Globus pallidus (tissue), 1 donor: ENCODE results near the gene HCFC1.

Experiments used
- DNase-seq: peaks from one replicate; pipeline ENCODE4 v3.0.0-alpha.2; 2015; ENCODE audit warnings: low spot score

The HCFC1 gene

GRCh38 chrX:153938226-153938786 lies 33.3 kb downstream of the HCFC1 start:
- DNase-seq: no peak

- no peak for DNase-seq
Observed at GRCh38 chrX:153937056-153937455, 34.6 kb downstream of the HCFC1 start.

GRCh38 chrX:153935326-153935851 lies 36.2 kb downstream of the HCFC1 start:
- DNase-seq: no peak

- peak; percentile 71 for DNase-seq
Observed at GRCh38 chrX:153934762-153935325, 36.8 kb downstream of the HCFC1 start, which contains the start of gene NAA10. TSS of gene NAA10 (minus strand) at chrX:153935037. CDS start at chrX:153934904, 133 bp downstream.

- no peak for DNase-seq
Observed at GRCh38 chrX:153934148-153934761, 37.4 kb downstream of the HCFC1 start.

GRCh38 chrX:153933748-153934147 lies 37.9 kb downstream of the HCFC1 start:
- DNase-seq: no peak

GRCh38 chrX:153932220-153932915 lies 39.2 kb downstream of the HCFC1 start:
- DNase-seq: no peak

GRCh38 chrX:153931748-153932147 lies 39.9 kb downstream of the HCFC1 start:
- no peak for DNase-seq

GRCh38 chrX:153931151-153931550 lies 40.5 kb downstream of the HCFC1 start:
- DNase-seq: no peak

- DNase-seq: no peak
Observed at GRCh38 chrX:153930011-153930910, 41.4 kb downstream of the HCFC1 start.

- DNase-seq: no peak
Observed at GRCh38 chrX:153929576-153929975, 42.0 kb downstream of the HCFC1 start.

GRCh38 chrX:153928846-153929245 lies 42.8 kb downstream of the HCFC1 start:
- no peak for DNase-seq

- peak; percentile 95 for DNase-seq
Observed at GRCh38 chrX:153927922-153928760, 43.5 kb downstream of the HCFC1 start.

- no peak for DNase-seq
Observed at GRCh38 chrX:153927672-153927921, 44.0 kb downstream of the HCFC1 start.

GRCh38 chrX:153926858-153927671 lies 44.6 kb downstream of the HCFC1 start:
- no peak for DNase-seq

GRCh38 chrX:153926552-153926857 lies 45.1 kb downstream of the HCFC1 start:
- DNase-seq: no peak

GRCh38 chrX:153925739-153926551 lies 45.7 kb downstream of the HCFC1 start, which contains the start of gene ARHGAP4:
TSS of gene ARHGAP4 (minus strand) at chrX:153926264. CDS start at chrX:153926202, 62 bp downstream.
- no peak for DNase-seq

- DNase-seq: no peak
Observed at GRCh38 chrX:153925387-153925738, 46.3 kb downstream of the HCFC1 start.

GRCh38 chrX:153924149-153924861 lies 47.3 kb downstream of the HCFC1 start:
- no peak for DNase-seq
